Epithelial cell of prostate (primary cell): Measurements from ENCODE around the gene RANBP1.
"Not testable (repeated sequence)": the region's sequence is repeated elsewhere in the genome, so short reads cannot be mapped to it uniquely, and the experiment has no call there.

Experiments used
- DNase-seq: peaks from one replicate; pipeline ENCODE4 v3.0.0-alpha.2; 2011; ENCODE audit warnings: low read depth, low spot score
- H3K27ac ChIP-seq: fragments of 450-650 bp; 2 replicates; pipeline ENCODE4 v1.5.1; 2017; ENCODE audit warnings: mild to moderate bottlenecking

Gene RANBP1

DNA sequence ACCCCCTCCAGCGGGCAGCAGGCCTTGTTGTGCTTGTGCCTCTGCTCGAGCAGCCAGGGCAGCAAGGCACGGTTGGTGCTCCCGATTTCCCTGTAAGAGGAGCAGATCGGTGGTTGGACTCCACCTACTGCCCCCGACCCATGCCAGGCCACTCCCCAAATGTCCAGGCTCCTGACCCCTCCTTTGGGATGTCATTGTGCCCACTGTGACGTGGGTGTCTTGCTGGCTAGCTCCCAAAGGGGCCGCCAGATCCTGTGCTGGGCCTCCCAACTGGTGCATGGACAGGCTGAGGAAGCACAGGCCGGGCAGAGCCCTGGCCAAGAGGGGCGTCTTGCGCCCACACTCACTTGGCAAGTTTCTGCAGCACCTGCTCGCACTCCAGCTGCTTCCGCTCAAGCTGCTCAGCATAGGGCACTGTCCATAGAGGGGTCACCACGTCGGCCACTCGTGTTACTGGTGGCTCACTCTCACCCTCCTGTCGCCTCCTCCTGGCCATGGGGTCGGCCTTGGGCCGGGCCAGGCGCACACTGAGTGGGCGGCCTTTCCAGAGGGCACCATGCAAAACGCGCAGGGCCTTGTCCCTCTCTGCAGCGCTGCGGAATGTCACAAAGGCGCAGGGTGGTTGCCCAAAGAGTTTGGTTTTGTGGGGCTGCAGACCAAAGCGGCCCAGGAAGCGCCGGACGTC, at the start of gene RANBP1:
RANBP1 (plus strand) TSS at position 414 of the 685 bp plus-strand sequence; CDS start at position 495, 81 bp downstream.
- peak within 1 kb of the TSS; percentile 67 for H3K27ac ChIP-seq
- DNase-seq, result no peak

DNA sequence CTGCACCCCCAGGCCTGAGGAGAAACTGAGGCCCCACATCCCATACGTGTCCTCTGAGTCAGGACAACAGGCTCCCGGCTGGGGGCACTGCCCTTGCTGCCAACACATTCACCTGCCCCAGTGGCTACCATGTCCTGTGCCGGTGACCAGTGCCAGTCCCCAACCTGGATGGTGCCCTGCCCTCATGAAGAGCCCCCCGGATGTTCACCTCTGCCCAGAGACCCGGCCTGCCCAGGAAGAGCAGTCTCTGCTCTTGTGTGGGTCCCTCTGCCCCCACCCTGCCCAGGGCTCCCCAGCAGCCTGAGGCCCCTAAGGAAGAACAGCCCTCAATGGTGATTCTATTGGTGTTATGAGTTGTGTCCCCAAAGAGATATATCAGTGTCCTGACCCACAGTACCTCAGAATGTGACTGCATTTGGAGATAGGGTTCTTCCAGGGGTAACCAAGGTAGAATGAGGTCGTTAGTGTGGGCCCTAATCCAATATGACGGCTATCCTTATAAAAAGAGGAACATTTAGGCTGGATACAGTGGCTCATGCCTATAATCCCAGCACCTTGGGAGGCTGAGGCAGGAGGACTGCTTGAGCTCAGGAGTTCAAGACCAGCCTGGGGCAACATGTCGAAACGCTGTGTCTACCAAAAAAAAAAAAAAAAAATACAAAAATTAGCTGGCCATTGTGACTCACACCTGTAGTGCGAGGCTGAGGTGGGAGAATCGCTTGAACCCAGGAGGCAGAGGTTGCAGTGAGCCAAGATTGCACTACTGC, 49.1 kb upstream of the RANBP1 start:
- H3K27ac ChIP-seq, result no peak overlapping the region
- DNase-seq, result no peak

DNA sequence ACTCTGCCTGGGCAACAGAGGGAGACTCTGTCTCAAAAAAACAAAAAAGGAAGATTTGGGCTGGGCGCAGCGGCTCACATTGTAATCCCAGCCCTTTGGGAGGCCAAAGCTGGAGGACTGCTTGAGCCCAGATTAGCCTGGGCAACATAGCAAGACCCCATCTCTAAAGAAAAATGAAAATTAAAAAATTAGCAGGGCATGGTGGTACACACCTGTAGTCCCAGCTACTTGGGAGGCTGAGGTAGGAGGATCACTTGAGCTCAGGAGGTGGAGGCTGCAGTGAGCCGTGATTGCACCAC, 48.6 kb upstream of the RANBP1 start:
- DNase-seq, H3K27ac ChIP-seq: not testable (repeated sequence)

DNA sequence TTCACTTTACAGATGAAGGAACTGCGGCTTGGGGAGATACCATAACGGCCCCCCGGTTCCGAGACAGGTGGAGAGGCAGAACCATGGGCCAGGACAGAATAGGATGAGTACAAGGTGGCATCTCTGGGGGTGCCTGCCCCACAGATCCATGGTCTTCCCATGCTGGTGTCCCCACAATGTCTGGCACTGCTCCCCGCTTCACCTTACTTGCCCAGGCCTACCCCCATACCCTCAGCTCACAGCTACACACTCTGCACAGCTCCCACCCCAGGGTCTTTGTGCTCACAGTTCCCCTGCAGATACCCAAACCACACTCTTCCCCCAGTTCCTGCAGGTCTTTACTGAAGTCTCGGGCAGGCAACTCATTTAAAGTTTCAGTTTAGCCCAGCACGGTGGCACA, 47.3 kb upstream of the RANBP1 start:
- H3K27ac ChIP-seq, result no peak overlapping the region
- no peak for DNase-seq

DNA sequence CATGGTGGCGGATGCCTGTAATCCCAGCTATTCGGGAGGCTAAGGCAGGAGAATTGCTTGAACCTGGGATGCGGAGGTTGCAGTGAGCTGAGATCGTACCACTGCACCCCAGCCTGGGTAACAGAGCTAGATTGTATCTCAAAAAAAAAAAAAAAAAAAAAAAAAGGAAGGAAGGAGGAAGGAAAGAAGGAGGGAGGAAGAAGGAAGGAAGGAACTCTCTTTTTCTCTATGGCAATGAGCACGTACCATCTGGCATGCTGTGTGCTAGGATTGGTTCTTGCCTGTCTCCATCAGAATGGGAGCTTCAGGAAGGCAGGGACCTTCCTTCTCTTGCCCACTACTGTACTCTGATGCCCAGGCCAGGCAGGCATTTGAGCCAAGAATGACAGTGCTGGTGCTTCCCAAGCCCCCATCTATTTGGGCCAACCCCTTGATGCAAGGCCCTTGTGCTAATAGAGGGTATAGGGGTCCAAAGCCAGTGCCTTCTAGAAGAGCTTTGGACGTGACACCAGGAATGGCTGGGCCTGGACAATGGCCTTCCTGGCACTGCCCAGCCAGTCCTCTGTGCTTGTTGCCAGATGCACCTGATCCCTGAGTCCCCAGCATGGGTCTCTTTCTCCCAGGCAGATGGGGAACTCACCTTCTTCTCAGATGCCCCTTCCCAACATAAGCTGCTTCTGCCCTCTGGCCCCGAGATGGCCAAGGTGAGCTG, 46.4 kb upstream of the RANBP1 start:
- H3K27ac ChIP-seq, result no peak overlapping the region
- DNase-seq, result no peak

DNA sequence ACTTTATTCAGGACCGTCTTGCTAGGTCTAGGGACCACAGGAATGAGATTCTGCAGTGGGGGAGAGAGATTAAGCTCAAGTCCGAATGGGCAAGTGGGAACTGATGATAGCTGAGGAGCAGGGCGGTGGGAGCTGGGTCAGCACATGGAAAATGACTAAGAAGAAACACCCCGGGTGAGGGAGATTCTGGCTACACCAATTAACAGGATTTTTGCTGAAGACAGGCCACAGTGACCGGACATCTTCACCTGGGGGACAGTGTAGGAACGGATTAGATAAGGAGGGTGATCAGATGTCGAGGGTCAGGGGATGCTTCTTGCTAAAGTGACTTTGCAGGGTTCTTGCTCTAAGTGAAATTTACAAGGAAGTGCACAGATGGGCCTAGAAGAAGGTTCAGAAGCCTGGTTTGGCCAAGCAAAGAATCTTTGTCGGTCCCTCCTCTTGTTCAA, 44.4 kb upstream of the RANBP1 start:
- H3K27ac ChIP-seq, result no peak overlapping the region
- no peak for DNase-seq

DNA sequence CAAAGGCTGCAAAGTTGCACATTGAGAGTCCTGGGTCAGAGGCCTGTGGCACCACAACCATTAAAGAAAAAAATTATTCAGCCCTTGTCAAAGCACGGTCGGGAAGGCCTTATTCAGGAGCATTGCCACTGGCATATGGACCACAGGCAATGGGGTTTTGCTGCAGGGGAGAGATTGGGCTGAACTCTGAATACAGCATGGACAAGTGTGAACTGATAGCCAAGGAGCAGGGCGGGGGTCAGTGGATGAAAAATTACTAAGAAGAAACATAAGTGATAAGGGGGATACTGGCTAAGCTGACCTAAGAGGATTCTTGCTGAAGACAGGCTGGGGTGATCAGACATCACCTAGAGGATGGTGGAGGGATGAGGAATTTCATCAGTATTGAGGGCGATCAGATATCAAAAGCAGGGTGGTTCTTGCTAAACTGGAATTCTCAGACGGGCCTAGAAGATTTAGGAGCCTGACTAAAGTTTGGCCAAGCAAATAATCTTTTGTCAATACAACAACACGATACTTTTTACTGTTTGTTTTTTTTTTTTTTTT, 39.2 kb upstream of the RANBP1 start:
- H3K27ac ChIP-seq, result no peak overlapping the region
- no peak for DNase-seq

DNA sequence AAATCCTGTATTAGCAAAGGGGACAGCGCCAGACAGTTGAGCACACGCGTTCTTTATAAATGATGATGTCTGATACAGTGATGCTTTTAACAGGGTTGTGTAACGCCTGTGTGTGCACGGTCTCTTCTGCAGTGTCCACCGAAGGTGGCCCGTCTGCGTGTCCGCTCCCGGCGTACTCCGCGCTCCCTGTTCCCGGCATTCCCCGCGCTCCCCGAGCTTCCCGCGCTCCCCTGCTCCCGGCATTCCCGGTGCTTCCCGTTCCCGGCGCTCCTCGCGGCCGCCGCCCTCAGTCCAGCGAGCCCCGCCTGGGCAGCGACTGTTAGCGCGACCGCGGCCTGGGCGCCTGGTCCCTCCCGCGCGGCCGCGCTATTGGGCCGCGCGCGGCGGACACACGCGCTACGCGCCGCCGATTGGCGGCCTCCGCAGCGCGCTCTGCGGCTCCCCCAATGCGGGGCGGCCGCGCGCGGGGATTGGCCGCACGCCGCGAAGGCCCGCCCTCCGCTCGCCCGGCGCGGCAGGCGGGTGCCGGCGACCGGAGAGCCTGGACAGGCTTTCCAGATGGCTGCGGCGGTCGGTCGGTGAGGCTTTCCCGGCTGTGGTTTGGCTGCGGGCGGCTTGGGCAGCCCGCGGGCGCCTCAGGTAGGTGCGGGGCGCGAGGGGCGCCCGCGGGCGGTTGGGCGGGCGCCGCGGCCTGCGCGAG, 36.0 kb upstream of the RANBP1 start, which contains the start of gene DGCR8:
DGCR8 (plus strand) TSS at position 497 of the 700 bp plus-strand sequence. CDS start 5,723 bp downstream, outside the sequence.
- H3K27ac ChIP-seq, result peak within 1 kb of the TSS; percentile 92
- peak; percentile 41 for DNase-seq

DNA sequence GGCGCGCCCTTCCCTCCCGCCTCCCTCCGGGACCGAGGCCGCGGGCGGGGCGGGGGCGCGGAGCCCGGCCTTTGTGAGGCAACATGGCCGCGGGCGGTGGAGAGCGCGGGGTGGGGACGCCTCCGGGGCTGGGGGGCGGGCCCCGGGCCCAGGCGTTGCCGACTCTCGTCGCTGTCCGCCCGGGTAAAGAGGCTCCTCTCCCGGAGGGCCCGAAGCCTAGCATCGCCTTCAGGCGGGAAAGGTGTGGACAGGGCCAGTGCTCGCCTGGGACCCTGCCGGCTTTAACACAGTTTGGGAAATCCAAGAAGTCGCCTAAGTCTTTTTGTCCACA, 35.5 kb upstream of the RANBP1 start:
- peak overlapping the region; percentile 92 for H3K27ac ChIP-seq
- no peak for DNase-seq

DNA sequence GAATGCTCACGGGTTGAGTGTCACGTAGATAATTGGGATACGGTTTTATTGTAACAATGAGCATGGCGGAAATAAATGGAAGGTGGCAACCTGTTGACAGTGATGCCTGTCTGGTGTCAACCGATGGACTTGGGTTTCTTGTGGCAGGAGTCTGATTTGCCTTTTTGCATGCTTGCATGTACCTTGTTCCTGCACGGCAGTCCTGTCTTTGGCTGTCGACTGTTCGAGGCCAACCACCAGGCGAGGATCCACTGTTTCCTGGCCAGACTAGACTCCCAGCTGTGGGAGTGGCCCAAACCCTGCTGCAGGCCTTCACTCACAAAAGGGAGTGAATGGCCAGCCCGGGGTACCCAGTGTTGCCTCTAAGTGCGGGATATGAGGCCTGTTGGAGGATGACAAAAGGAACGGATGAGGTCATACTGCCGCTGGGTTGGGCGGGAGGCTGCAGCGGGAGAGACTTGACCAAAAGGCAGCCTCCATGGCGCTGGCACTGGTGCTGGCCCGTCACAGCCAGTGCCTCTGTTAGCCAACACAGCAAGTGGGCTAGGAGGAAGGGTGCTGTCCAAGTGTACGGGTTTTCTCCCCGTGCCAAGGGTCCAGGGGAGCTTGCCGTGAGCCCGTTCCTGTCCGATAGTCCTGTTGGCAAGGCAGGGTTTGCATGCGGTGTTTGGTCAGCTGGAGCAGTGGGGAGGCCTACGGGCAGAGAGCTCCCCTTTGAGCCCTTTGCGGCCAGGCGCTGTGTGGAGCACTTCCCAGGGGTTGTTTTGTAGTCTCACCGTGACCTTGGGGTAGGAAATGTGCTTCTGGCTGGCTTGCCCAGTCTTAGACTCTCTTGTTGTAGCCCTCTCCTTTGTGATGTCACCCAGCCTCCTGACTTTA, 34.9 kb upstream of the RANBP1 start:
- peak overlapping the region; percentile 92 for H3K27ac ChIP-seq
- DNase-seq, result no peak

DNA sequence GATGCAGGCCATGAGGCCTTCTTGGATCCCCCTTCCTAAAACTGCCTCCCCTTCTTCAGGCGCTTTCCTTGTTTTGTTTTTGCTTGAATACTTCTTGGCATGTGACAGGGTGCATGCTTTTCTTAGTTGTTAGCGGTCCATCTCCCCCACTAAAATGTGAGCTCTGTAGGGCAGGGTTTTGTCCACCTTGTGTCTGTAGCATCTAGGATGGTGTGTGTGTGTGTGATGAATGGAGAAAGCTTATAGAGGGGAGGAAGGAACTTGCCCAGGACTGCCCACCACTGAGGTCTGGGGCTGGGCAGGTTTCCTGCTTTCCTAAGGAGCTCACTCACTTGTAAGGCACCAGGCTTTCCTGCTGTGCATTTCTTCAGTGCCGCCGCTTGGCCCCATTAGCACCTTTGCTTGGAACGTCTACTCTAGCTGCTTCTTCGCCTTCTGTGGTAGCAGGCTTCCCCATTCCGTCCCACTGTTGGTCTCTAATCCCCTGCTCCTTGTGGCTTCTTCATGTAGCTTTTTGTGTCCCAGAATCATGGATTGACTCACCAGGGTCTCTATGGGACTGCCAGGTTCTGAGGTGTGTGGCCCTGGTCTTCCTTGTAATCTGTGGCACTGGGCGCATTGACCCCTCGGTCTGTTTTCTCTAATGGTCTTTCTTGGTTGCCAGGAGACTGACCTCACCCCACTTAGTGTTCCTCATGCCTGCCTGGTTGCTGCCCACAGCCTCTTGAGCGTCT, 32.6 kb upstream of the RANBP1 start:
- DNase-seq, result no peak
- no peak overlapping the region for H3K27ac ChIP-seq

DNA sequence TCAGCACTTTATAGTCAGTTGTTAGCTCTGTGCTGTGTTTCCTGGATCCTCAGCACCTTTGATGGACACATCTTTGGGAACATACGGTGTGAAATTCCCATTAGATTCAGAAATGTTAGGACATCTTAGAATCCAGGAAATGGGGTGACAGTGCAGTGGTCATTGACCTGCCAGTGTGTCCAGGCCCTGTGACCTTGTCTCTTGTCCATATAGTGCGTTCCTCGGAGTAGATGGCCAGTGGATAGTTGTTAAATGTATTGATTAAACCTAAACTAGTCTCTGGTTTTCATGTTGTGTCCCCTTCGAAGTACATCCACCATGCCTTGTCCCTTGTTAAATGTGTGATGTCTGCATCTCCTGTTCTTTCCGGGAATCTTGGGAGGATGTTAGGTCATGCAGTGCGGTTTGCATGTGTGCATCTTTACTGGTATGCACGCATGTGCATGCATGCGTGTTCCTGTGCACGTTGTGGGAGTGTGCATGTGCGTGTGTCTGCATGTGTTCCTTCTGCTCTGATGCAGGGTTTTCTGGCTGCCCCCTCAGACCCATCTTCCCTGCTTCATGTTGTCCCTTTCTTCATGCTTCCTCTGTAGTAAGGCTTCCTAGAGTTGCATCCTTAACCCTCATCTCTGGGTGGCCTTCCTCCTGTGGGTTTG, 31.9 kb upstream of the RANBP1 start:
- no peak for DNase-seq

DNA sequence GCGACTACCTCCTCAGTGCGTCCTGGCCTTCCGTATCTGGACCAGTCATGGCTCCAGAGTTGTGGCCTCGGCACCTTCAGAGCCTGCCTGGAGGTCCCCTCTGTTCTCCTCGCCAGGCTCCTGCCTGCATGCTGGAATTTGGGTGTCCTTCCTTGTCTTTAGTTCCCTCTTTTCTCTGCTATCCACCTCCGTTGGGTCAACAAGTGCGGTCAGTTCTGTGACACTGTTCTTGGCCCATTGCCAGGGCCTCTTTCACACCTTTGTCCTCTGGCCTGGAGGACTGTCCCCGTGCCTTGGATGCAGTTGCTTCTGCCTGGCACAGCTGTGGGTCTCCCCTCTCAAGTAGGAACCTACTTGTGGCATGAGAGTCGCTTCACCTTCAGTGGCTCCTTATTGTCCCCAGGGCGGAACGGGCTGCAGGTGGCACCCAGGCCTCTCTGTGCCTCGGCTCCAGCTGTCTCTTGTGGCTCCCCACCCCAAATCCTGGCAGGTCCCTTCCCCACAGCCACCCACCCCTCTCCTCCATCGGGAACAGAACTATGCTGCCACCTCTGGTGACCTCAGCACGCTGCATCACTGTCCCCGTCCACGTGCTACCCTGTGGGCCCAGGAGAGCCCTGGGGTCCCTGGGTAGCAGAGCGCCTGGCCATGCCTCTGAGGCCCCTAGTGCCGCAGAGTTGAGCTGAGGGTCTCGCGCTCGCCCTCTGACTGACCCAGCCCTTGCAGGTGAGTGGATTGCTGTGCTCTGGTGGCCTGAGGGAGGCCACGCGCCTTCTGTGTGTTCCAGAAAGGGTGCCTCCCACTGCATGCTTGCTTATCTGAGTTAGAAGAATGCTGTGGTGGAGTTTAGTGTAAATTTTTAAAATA, 31.1 kb upstream of the RANBP1 start:
- DNase-seq, result no peak
- no peak overlapping the region for H3K27ac ChIP-seq

More for the DNA sequence above, 31.9 kb upstream of the RANBP1 start:
- H3K27ac ChIP-seq, result no peak overlapping the region

DNA sequence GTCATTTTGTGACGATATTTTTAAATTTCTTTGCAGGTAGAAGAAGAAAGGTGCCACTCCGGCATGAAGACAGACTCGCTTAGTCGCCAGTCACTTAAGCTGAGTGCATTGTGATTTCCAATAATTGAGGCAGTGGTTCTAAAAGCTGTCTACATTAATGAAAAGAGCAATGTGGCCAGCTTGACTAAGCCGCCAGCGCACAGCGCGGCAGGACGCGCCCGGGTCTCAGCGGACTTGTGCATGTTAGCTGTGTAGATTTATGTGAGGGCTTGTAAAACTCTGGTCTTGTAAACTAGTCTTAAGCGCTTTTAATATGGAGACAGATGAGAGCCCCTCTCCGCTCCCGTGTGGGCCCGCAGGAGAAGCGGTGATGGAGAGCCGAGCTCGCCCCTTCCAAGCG, 30.3 kb upstream of the RANBP1 start:
- no peak overlapping the region for H3K27ac ChIP-seq
- no peak for DNase-seq

DNA sequence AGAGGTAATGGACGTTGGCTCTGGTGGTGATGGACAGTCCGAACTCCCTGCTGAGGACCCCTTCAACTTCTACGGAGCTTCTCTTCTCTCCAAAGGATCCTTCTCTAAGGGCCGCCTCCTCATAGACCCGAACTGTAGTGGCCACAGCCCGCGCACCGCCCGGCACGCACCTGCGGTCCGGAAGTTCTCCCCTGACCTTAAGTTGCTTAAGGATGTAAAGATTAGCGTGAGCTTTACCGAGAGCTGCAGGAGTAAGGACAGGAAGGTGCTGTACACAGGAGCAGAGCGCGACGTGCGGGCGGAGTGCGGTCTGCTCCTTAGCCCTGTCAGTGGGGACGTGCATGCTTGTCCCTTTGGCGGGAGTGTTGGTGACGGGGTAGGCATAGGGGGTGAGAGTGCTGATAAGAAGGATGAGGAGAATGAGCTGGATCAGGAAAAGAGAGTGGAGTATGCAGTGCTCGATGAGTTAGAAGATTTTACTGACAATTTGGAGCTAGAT, 29.8 kb upstream of the RANBP1 start:
- H3K27ac ChIP-seq, result no peak overlapping the region
- no peak for DNase-seq

DNA sequence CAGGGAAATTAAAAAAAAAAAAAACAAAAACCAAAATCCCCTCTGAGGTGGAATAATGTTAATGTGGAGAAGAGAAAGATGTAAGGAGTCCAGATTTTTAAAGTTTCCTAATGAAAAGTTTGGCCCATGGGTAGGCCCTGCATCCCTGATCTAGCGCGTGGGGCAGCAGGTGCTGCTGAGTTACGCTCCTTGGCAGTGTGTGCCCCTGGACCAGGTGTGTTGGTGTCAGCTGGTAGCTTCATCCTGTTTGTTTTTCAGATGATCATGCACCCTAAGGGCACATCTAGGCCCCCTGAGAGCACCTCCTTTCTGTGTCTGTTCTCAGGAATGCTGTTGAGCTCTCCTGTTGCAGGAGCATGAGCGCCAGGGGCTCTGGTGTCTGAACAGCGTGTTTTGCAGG, 29.1 kb upstream of the RANBP1 start:
- DNase-seq, result no peak
- no peak overlapping the region for H3K27ac ChIP-seq
